CMK (cell line): ENCODE measurements around the gene NDFIP2.
"Not testable (repeated sequence)": the region's sequence is repeated elsewhere in the genome, so short reads cannot be mapped to it uniquely, and the experiment has no call there.

Source experiments
- DNase-seq: peaks from one replicate; pipeline ENCODE4 v3.0.0-alpha.2; 2010; ENCODE audit warnings: low read depth

NDFIP2 gene

GRCh38 chr13:79534596-79534995 is 53.6 kb downstream of the NDFIP2 start:
- no peak for DNase-seq

- DNase-seq, result no peak
Measured at GRCh38 chr13:79538757-79539156, 57.8 kb downstream of the NDFIP2 start.

- DNase-seq, result no peak
Measured at GRCh38 chr13:79540504-79540903, 59.5 kb downstream of the NDFIP2 start.

GRCh38 chr13:79541426-79542049 is 60.6 kb downstream of the NDFIP2 start:
- no peak for DNase-seq

- DNase-seq, result no peak
Measured at GRCh38 chr13:79543883-79544282, 62.9 kb downstream of the NDFIP2 start.

- DNase-seq, result no peak
Measured at GRCh38 chr13:79547211-79548195, 66.5 kb downstream of the NDFIP2 start.

- DNase-seq, result no peak
Measured at GRCh38 chr13:79548902-79549301, 67.9 kb downstream of the NDFIP2 start.

GRCh38 chr13:79549355-79550106 is 68.6 kb downstream of the NDFIP2 start:
- no peak for DNase-seq

GRCh38 chr13:79557666-79558065 is 76.7 kb downstream of the NDFIP2 start:
- DNase-seq, result no peak

GRCh38 chr13:79560954-79561353 is 80.0 kb downstream of the NDFIP2 start:
- DNase-seq, result no peak

GRCh38 chr13:79562557-79562956 is 81.6 kb downstream of the NDFIP2 start:
- DNase-seq, result no peak

GRCh38 chr13:79566118-79566517 is 85.2 kb downstream of the NDFIP2 start:
- no peak for DNase-seq

GRCh38 chr13:79571147-79571546 is 90.2 kb downstream of the NDFIP2 start:
- DNase-seq, result no peak

- not testable (repeated sequence) for DNase-seq
Measured at GRCh38 chr13:79573892-79574291, 92.9 kb downstream of the NDFIP2 start.

GRCh38 chr13:79581870-79582315 is 100.9 kb downstream of the NDFIP2 start:
- no peak for DNase-seq

- DNase-seq, result no peak
Measured at GRCh38 chr13:79582896-79583295, 101.9 kb downstream of the NDFIP2 start.

- no peak for DNase-seq
Measured at GRCh38 chr13:79585033-79585432, 104.1 kb downstream of the NDFIP2 start.

- no peak for DNase-seq
Measured at GRCh38 chr13:79589603-79590393, 108.8 kb downstream of the NDFIP2 start.

GRCh38 chr13:79590394-79590676 is 109.4 kb downstream of the NDFIP2 start:
- no peak for DNase-seq

GRCh38 chr13:79591493-79591892 is 110.5 kb downstream of the NDFIP2 start:
- DNase-seq, result no peak

- DNase-seq, result no peak
Measured at GRCh38 chr13:79593121-79593520, 112.2 kb downstream of the NDFIP2 start.
